ENCODE measurements around the gene OR1J2. TPM values are rescaled to one million over a fixed set of nuclear protein-coding genes. Genes with fewer than 3 reads are reported as not detected.

Gene OR1J2
- total and polyA plus RNA-seq, 11 donors, result not detected

GRCh38 chr9:122466456-122466855 lies 44.1 kb upstream of the OR1J2 start:
- Histone ChIP-seq H3K4me1 (peaks cover 0 to 14% (median 5%) of the 10 kb centered on the region in 12 donors), H3K27me3 (peaks cover 0 to 14% (median 0%) of the 10 kb centered on the region in 9 donors), H3K9me3 (no peaks in the 10 kb centered on the region), H3K4me3 (no peak overlapping the region), H3K27ac (no peak overlapping the region), H3K36me3 (no peaks in the 10 kb centered on the region)
- DNase-seq (no peak), ATAC-seq (no peak)
- 60 to 71% (median 62%) methylated on average over 3 of the region's 3 CpGs for WGBS, 4 donors
- TF ChIP-seq CTCF (IDR thresholded peaks at IDR 0.05) (no peak), POLR2A (IDR thresholded peaks at IDR 0.05) (no peak)
- intact Hi-C loops (cut with DNase I), result loop anchor here in 6 of 10 donors (5.0 to 10.0 kb wide), 6 partner anchors 341 to 888 kb away; partner anchors contain the start of gene CRB2 (in 1 of the 6)

GRCh38 chr9:122468735-122469134 lies 41.9 kb upstream of the OR1J2 start:
- WGBS, 4 donors, result 47 to 56% (median 53%) methylated on average over 4 of the region's 4 CpGs
- no peaks in the 10 kb centered on the region for H3K9me3 ChIP-seq
- no peak overlapping the region for H3K4me3 ChIP-seq
- no peaks in the 10 kb centered on the region for H3K36me3 ChIP-seq
- H3K27ac ChIP-seq, result no peak overlapping the region
- DNase-seq, result no peak
- peaks cover 0 to 11% (median 4%) of the 10 kb centered on the region in 9 donors for H3K27me3 ChIP-seq
- no peak for TF ChIP-seq POLR2A (IDR thresholded peaks at IDR 0.05)
- TF ChIP-seq CTCF (IDR thresholded peaks at IDR 0.05), result no peak
- intact Hi-C loops (cut with DNase I), result loop anchor here in 6 of 10 donors (5.0 to 10.0 kb wide), 6 partner anchors 339 to 886 kb away; partner anchors contain the start of gene CRB2 (in 1 of the 6)
- ATAC-seq, result no peak
- peaks cover 0 to 14% (median 5%) of the 10 kb centered on the region in 12 donors for H3K4me1 ChIP-seq

GRCh38 chr9:122474561-122474960 lies 36.0 kb upstream of the OR1J2 start:
- Histone ChIP-seq H3K4me1 (no peaks in the 10 kb centered on the region), H3K27ac (no peak overlapping the region), H3K9me3 (no peaks in the 10 kb centered on the region), H3K36me3 (no peaks in the 10 kb centered on the region), H3K4me3 (no peak overlapping the region), H3K27me3 (peaks cover 0 to 36% (median 0%) of the 10 kb centered on the region in 9 donors)
- intact Hi-C loops (cut with DNase I), result no loop called here
- 29 to 33% (median 33%) methylated on average over 3 of the region's 3 CpGs for WGBS, 4 donors
- DNase-seq (no peak), ATAC-seq (no peak)
- no peak for TF ChIP-seq POLR2A (IDR thresholded peaks at IDR 0.05)

GRCh38 chr9:122475717-122476116 lies 34.9 kb upstream of the OR1J2 start:
- DNase-seq, result no peak
- WGBS, 4 donors, result 41 to 49% (median 43%) methylated on average over 2 of the region's 2 CpGs
- intact Hi-C loops (cut with DNase I), result no loop called here
- H3K27ac ChIP-seq, result no peak overlapping the region
- H3K4me1 ChIP-seq, result no peaks in the 10 kb centered on the region
- TF ChIP-seq CTCF (IDR thresholded peaks at IDR 0.05) (no peak), POLR2A (IDR thresholded peaks at IDR 0.05) (no peak)
- H3K9me3 ChIP-seq, result no peaks in the 10 kb centered on the region
- no peak for ATAC-seq
- H3K27me3 ChIP-seq, result peaks cover 0 to 36% (median 0%) of the 10 kb centered on the region in 9 donors
- no peak overlapping the region for H3K4me3 ChIP-seq
- no peaks in the 10 kb centered on the region for H3K36me3 ChIP-seq

DNA sequence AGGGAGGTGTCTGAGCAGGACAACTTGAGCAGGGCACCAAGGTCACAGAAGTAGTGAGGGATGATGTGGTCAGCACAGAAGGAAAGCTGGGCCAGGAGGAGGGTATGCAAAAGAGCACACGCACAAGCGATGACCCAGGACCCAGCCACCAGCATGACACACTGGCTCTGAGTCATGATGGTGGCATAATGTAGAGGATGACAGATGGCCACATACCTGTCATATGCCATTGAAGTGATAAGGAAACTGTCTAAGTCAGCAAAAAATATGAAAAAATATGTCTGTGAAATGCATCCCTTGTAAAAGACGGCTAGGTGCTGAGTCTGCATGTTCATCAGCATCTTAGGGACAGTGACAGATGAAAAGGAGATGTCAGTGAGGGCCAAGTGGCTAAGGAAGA lies 33.3 kb upstream of the OR1J2 start:
- no peaks in the 10 kb centered on the region for H3K9me3 ChIP-seq
- DNase-seq (no peak), ATAC-seq (no peak)
- peaks cover 0 to 30% (median 0%) of the 10 kb centered on the region in 9 donors for H3K27me3 ChIP-seq
- no peaks in the 10 kb centered on the region for H3K4me1 ChIP-seq
- 80 to 93% (median 89%) methylated on average over 3 of the region's 3 CpGs for WGBS, 4 donors
- TF ChIP-seq POLR2A (IDR thresholded peaks at IDR 0.05) (no peak), CTCF (IDR thresholded peaks at IDR 0.05) (no peak)
- intact Hi-C loops (cut with DNase I), result no loop called here
- H3K4me3 ChIP-seq, result no peak overlapping the region
- no peaks in the 10 kb centered on the region for H3K36me3 ChIP-seq
- H3K27ac ChIP-seq, result no peak overlapping the region
